Measurements from ENCODE around the gene VTI1A.

VTI1A gene

GRCh38 chr10:112639298-112639697 lies 192.3 kb downstream of the VTI1A start:
- peak; percentile 57 for DNase-seq (ENCODE audit: low spot score)

GRCh38 chr10:112640638-112641037 lies 193.6 kb downstream of the VTI1A start:
- no peak for DNase-seq (ENCODE audit: low spot score)

DNA sequence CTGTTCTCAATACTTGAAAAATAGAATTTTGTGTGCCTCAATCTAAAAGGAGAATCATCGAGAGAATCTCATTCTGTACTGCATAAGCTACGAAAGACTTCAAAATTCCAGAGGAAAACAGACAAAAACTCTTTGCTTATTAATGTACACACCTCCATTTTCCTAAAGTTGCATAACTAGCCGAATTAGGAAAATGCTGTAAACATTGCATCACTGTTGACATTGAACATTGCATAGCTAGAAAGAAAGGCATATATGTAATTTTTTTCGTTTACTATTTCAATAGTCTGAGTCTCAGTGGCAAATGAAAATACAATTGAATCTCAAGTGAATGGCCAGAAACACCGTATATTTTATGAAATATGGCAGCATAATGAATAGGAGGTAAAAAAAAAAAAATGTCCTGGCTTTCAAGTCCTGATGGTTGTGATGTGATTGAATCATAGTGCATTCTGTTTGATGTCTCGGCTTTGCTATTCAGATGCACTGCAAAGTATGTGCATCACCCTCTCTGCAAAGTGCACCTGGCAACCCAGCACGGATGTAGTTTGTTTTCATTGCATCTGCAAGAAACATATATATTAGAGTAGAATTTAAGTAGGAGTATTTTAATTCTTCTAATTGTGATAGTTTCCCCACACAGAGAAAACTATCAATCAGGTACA lies 196.7 kb downstream of the VTI1A start:
- DNase-seq (ENCODE audit: low spot score) = no peak

GRCh38 chr10:112644265-112644645 lies 197.2 kb downstream of the VTI1A start:
- no peak for DNase-seq (ENCODE audit: low spot score)

DNA sequence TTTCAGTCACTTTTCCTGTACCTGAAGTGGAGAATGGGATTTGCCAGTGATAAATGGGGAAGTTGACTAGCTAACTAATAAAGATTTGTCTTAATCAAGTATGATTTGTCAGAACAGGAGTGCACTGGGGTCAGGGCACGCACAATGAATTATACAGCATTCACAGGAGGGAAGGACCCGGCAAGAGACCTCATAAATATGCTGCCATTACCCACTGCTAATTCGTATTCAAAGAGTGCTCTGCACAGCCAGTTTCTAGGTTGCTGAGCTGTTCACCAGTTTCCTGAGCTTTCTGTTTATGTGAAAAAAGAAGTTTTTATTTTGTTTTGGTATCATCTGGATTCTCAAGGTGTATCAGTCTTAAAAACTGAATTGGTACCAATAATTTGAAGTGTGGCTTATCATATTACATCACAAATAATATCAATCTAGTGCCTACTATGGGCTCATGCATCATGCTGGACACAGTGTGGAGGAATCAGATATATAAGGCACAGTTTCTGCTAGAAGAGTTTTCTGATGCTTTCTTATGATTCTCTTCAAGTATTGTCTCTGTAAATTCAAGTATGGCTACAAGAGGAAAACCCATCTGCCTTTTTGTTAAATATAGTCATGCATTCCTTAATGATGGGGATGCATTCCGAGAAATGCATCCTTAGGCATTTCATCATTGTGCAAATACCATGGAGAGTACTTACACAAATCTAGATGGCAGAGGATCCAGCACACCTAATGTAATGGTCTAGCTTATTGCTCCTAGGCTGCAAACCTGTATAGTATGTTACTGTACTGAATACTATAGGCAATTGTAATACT lies 202.2 kb downstream of the VTI1A start:
- peak; percentile 6 for DNase-seq (ENCODE audit: low spot score)

GRCh38 chr10:112649822-112650152 lies 202.8 kb downstream of the VTI1A start:
- DNase-seq (ENCODE audit: low spot score) = no peak

DNA sequence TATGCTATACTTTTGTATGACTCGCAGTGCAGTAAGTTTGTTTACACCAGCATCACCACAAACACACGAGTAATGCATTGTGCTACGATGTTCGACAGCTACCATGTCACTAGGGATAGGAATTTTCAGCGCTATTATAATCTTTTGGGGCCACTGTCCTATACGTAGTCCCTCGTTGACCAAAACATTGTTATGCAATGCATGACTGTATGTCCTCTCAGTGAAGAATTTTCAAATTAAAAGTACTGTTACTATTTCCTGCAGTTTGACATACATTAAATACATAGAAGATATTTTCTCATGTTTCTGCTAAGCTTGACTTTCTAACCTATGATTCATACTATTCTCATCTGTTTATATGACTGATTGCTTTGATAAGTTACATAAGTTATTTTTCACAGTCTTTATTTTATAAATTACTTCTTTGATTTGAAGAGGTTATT lies 203.6 kb downstream of the VTI1A start:
- no peak for DNase-seq (ENCODE audit: low spot score)

- DNase-seq (ENCODE audit: low spot score) = no peak
Measured at GRCh38 chr10:112653215-112653614, 206.2 kb downstream of the VTI1A start.

GRCh38 chr10:112653851-112654250 lies 206.8 kb downstream of the VTI1A start:
- no peak for DNase-seq (ENCODE audit: low spot score)

- DNase-seq (ENCODE audit: low spot score) = no peak
Measured at GRCh38 chr10:112654794-112655193, 207.8 kb downstream of the VTI1A start.

- DNase-seq (ENCODE audit: low spot score) = no peak
Measured at GRCh38 chr10:112655722-112656121, 208.7 kb downstream of the VTI1A start.

GRCh38 chr10:112658465-112658864 lies 211.4 kb downstream of the VTI1A start:
- DNase-seq (ENCODE audit: low spot score) = no peak

DNA sequence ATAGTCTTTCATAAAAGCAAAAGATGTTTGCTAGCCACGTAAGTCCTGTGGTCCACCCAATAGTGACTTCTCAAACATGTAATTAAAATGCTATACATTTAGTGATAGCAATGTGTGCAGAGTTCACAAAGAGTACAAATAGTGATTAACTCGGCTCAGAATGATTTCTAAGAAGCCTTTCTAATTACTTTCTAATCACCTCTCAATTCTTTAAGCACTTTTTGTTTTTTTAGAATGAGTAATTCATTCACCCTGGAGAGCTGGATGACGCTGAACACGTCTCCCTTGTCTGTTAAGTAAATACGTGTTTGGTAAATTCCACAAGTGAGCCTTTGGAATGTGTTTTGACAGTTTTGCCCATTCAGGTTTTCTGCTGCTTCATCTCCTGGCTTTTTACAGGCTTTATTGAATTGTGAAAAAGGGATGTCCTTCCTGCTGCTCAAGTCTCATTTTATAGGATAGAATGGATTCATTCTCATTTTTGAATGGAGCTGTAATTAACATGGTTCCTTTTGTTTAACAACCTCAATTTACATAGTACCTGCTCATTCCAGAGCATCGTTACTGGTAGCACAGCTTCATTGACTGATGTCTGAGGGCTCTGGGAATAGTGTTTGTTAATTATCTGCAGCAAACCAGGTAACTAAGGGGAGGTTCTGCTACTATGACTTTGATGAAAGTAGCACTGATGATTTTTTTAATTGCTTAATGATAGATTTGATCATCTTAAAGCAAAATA lies 212.1 kb downstream of the VTI1A start:
- DNase-seq (ENCODE audit: low spot score) = peak; percentile 56

DNA sequence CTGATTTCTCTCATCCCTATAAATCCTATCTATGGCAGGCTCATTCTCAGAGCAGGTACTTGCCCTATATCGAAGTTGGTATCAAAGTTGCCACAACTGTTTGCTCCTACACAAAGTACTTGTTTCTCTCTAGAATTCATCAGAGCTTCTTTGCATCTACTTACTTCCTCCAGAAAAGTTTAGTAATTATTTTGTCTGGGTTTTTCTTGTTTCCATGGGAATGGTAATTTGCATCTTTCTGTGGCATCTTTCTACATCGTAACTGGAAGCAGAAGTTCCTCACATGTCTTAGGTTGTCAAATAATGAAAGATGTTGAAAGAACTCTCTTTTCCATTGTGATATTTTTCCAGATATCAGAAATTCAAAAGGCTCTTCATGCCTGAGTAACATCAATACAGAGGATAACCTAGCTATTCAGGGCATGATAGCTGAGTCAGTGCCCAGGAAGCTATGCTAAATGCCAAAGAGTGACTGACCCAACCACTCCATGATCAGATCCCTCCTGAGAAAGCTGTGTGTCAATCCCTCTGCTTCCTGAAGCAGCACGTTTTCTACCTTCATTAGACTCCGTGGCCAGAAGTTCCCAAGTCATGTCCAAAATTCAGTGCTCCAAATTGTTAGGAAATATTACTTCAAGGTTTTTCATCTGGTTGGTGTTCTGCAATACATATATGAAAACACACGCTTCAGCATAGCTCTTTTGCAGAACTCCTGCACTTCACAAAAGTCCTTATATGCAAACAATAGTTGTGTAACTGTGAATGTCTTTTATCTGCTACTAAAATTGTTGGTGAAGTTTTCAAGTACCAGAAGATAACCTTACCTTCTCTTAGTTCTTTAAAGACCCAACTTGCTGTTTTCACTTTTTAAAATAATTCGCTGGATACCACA lies 216.5 kb downstream of the VTI1A start:
- peak; percentile 92 for DNase-seq (ENCODE audit: low spot score)

GRCh38 chr10:112666094-112666493 lies 219.1 kb downstream of the VTI1A start:
- DNase-seq (ENCODE audit: low spot score) = no peak

- DNase-seq (ENCODE audit: low spot score) = no peak
Measured at GRCh38 chr10:112669989-112670388, 223.0 kb downstream of the VTI1A start.

- DNase-seq (ENCODE audit: low spot score) = no peak
Measured at GRCh38 chr10:112671743-112672142, 224.7 kb downstream of the VTI1A start.

DNA sequence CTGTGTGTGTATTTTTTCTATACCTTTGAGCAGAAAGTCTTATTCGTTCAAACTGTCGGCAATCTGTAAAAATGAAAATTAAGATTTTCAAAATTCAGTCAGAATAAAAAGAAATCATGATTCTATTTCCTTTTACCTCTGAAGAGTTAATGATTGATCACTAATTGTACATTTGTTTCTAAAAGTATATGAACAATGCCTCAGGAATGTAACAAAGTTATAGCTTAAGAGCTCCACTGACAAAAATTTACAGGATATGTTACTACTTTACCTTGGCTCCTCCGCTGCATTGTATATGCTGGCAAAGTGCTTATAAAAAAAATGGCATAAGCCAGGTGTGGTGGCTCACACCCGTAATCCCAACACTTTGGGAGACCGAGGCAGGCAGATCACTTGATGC lies 225.7 kb downstream of the VTI1A start:
- DNase-seq (ENCODE audit: low spot score) = peak; percentile 63

DNA sequence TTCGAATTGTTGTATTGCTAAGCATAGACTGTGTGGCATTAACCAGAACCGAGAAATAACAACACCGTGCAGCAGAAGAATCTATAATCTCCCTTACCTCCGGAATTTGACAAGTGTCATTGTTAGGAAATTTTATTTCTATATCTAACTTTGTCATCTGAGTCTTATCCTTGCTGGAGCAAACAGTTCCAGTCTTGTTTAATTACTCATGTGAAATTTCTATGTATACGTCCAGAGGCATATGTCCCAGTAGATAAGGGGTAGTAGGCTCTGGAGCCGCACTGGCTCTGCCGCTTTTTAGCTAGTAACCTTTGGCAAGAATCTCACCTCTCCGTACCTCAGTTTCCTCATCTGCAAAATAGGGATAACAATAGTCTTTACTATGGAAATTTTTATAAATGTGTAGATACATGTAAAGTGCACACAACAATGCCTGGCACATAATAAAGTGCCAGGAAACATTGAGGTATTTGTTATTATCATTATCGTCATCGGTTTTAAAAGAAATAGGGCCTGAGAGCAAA lies 228.6 kb downstream of the VTI1A start:
- DNase-seq (ENCODE audit: low spot score) = no peak

DNA sequence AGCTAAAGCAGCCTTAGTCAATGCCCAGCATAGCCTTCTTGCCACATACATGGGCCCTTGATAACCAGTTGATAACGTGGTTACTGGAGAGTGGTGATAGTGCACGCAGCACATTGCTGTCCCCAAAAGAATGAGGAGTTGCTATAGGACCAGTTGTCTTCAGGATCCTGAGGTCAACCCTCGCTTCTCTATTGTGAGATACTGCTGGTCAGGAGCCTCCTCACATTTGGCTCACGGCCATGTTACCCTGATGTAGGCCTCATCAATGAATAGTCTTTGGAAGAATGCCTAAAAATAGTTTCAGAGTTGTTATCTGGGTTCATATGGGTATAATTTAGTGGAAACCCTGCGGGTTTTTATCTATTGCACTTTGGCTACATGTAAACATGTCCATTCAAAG lies 230.7 kb downstream of the VTI1A start:
- DNase-seq (ENCODE audit: low spot score) = no peak

DNA sequence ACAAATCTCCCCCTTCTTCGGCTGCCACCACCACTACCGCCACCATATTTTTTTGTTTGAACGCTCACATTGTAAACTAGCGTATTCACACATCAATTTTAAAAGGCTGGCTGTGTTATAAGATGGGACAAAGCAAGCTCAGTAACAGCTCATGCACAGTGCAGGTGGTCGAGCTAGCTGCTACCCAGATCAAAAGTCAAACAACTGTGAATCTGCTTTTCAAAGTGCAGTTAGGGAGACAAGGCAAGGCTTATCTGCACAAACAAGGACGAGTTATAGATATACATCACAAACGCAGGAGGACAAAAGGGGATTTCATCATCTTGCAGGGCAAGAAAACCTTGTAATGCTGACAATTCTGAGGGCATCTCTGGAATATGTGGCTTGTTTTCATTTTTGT lies 231.6 kb downstream of the VTI1A start:
- no peak for DNase-seq (ENCODE audit: low spot score)

DNA sequence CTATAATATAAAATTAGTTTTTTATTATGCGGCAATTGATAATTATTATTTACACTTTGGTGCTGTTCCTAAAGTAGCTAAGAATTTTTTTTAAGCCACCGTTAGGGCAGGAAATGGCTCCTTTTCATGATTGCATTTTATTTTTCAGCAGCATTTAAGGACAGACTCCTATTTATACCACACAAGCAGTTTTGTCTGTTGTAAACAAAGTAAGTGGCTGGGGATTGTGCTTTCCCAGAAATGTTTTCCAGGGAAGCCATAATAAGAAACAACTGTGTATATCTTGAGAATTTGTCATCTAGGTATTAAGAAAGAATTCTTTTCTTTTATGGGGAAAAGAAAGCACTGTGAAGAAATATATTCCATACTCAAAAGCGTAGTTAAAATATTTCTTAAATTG lies 232.0 kb downstream of the VTI1A start:
- no peak for DNase-seq (ENCODE audit: low spot score)

All from kidney tubule cell (primary cell).